Measurements from ENCODE around the gene OBSCN. TPM values are rescaled to one million over a fixed set of nuclear protein-coding genes. Genes with fewer than 3 reads are reported as not detected.

OBSCN gene
- total and polyA plus RNA-seq, 11 donors: 155 to 524 (median 354) TPM

GRCh38 chr1:228316589-228317387 is 108.9 kb downstream of the OBSCN start:
- Histone ChIP-seq H3K27ac (no peak overlapping the region), H3K9me3 (peaks cover 0 to 11% (median 0%) of the 10 kb centered on the region in 12 donors), H3K4me1 (peaks cover 0 to 12% (median 1%) of the 10 kb centered on the region in 12 donors), H3K27me3 (no peaks in the 10 kb centered on the region), H3K36me3 (peaks cover 0 to 73% (median 32%) of the 10 kb centered on the region in 9 donors), H3K4me3 (no peak overlapping the region)
- intact Hi-C loops (cut with DNase I): no loop called here
- TF ChIP-seq CTCF (IDR thresholded peaks at IDR 0.05) (no peak), POLR2A (IDR thresholded peaks at IDR 0.05) (no peak)
- WGBS, 4 donors: 94% methylated on average over 31 to 47 of the region's 47 CpGs
- ATAC-seq (no peak), DNase-seq (peak in 3 of 5 donors; percentile 15 to 25 (median 16))

GRCh38 chr1:228317411-228317828 is 109.6 kb downstream of the OBSCN start:
- Histone ChIP-seq H3K36me3 (peaks cover 0 to 73% (median 39%) of the 10 kb centered on the region in 9 donors), H3K27me3 (no peaks in the 10 kb centered on the region), H3K4me3 (no peak overlapping the region), H3K27ac (no peak overlapping the region), H3K9me3 (peaks cover 0 to 5% (median 0%) of the 10 kb centered on the region in 12 donors), H3K4me1 (peaks cover 0 to 12% (median 1%) of the 10 kb centered on the region in 12 donors)
- intact Hi-C loops (cut with DNase I): no loop called here
- DNase-seq (peak; percentile 7 to 58 (median 14)), ATAC-seq (no peak)
- WGBS, 4 donors: 87 to 92% (median 90%) methylated on average over 2 to 14 of the region's 14 CpGs
- TF ChIP-seq POLR2A (IDR thresholded peaks at IDR 0.05) (no peak), CTCF (IDR thresholded peaks at IDR 0.05) (no peak)

GRCh38 chr1:228317891-228318810 is 110.3 kb downstream of the OBSCN start:
- DNase-seq (peak in 4 of 5 donors; percentile 10 to 59 (median 19)), ATAC-seq (no peak)
- WGBS, 4 donors: 89 to 95% (median 94%) methylated on average over 15 to 16 of the region's 16 CpGs
- Histone ChIP-seq H3K27me3 (no peaks in the 10 kb centered on the region), H3K27ac (no peak overlapping the region), H3K4me1 (peaks cover 0 to 12% (median 1%) of the 10 kb centered on the region in 12 donors), H3K9me3 (no peaks in the 10 kb centered on the region), H3K36me3 (peaks cover 0 to 79% (median 42%) of the 10 kb centered on the region in 9 donors), H3K4me3 (no peak overlapping the region)
- intact Hi-C loops (cut with DNase I): no loop called here
- TF ChIP-seq CTCF (IDR thresholded peaks at IDR 0.05) (no peak), POLR2A (IDR thresholded peaks at IDR 0.05) (no peak)

Data from heart left ventricle (tissue), 16 donors.